GM12873 (cell line): ENCODE data around the gene FBXW8.

ENCODE experiments used
- CTCF ChIP-seq: IDR thresholded peaks from 2 replicates; pipeline ENCODE4 v1.5.1; 2012; ENCODE audit warnings: low read depth, mild to moderate bottlenecking, moderate library complexity, low read length, control low read depth; ENCODE audit not compliant: insufficient read depth; ENCODE audit errors: missing control alignments

The FBXW8 gene

GRCh38 chr12:117033382-117034221, 122.9 kb downstream of the FBXW8 start:
- TF ChIP-seq CTCF = no peak

DNA sequence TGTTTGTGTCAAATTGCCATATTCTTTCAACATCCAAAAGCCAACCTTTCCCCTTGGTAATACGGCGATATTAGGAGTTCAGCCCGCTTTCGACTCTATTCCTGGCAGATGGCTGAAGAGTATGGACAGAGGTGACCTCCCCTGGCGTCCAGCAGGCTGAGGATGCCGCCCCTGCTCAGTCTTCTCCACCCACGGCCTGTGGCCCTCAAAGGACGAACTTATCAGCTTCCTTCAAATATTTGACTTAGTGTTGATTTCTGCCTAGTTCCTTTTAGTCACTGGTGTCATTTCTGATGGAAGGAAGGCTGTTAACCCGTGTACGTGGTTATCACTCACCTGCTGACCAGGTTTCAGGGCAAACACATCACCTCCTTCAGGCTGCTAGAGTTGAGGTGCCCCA, 123.5 kb downstream of the FBXW8 start:
- no peak for TF ChIP-seq CTCF

DNA sequence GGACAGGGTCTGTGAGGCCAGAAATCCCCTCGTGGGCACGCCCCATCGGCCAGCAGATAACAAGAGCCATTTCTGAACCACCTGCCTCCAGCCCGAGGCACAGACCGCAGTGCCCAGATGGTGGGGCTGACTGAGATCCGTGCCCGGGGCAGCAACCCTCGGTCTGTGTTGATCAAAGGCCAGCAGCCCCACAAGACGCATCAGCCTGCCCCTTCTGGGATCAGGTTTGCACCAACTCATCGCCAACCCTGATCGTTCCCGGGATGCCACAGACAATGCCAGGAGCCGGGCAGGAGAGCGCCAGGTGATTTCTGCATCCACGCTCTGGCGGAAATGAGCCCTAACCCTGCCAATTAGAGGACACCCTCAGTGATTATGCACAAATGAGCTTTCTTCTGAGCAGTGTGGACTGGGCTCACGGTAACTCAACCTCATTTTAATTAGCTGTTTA, 124.0 kb downstream of the FBXW8 start:
- no peak for TF ChIP-seq CTCF

DNA sequence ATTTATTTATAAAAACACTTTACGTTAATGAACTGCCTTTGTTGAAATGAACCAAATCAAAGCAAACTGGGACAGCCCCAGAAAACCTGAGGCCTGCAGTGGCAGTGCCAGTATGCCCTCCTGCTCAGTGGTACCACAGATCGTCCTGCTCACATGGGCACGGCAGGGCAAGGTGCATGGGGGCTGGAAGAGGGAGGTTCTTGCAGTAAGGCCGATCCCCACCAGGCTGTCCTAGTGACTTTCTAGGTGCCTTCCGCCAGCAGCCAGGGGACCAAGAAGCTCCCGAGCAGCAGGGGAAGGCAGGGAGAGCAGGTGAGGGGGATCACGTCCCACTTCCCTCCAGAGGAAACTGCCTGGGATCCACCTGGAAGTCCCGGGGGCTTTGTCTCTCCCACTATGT, 124.5 kb downstream of the FBXW8 start:
- TF ChIP-seq CTCF = no peak

DNA sequence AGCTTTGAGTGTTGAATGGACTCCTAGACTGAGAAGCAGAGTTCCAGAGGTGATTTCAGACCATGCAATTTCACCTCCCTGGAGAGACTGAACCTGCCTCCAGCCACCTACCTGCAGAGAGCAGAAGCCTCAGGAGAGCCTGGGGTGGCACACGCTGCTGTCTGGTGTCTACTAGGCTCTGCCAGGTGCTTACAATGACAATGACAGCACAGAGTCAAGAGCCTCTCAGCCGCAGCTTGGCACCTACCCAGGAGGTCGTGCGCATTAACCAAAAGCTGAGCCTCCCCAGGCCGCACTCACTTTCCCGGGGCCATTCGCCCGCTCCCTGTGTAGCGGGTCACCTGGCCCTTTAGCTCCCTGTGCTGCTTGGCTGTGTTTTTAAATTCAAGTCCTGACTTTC, 125.3 kb downstream of the FBXW8 start:
- TF ChIP-seq CTCF = no peak

DNA sequence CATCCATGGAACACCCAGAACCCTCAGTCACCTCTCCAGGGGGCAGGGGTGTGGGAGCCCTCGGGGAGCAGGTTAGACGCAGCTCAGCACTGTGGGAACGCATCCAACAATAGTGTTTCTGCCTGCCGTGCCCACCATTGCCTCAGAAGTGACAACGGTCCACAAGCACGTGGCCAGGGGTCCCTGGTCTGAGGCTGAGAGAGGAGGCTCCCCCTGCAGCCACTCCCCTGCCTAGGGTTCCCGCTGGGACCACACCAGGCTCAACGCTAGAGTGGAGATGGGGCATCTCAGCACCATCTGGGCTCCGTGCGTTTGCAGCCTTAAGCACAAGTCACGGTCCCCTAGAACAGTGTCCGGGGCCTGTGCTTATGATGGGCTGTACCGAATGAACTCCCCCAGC, 125.8 kb downstream of the FBXW8 start:
- no peak for TF ChIP-seq CTCF

DNA sequence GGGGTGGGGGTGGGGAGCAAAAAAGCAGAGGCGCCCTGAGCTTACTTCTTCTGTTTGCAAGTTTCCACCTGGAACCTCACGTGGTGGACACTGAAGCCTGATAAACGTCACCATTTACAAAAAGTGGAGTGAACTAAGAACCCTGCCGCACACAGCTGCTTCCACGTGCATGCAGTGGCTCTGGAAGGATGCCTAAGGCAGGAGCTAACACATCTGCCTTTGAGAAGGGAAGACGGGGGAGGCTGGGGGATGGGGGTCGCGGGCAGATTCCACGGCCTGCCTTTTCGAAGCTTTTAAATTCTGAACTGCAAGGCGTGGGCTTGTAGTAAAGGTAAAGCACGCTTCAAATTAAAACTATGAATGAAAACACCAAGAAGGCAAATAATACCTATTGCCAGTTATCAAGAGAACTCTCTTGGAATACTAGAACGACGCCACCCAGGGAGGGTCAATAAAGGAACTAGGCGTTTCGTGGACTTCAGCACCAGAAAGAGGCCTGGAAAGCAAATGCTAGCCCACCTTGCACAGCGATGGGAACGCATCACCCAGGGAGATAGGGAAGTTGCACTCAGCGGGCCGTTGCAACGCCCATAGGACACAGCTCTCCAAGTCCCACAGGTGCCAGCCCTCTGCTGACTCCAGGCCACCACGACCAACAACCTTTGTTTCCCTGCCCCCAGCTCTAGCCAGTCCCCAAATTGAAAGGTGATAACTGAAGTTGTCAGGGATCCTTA, 126.7 kb downstream of the FBXW8 start:
- TF ChIP-seq CTCF = no peak
